ENCODE measurements around the gene SSNA1.

SSNA1 gene

GRCh38 chr9:137160054-137160425, 28.4 kb upstream of the SSNA1 start:
- DNase-seq (ENCODE audit: low spot score) (no peak), ATAC-seq (ENCODE audit: low read depth) (no peak)
- H3K4me3 ChIP-seq (ENCODE audit: severe bottlenecking), result no peak overlapping the region
- H3K27me3 ChIP-seq (ENCODE audit: insufficient read depth, poor library complexity, severe bottlenecking), result peaks cover 45% of the 10 kb centered on the region
- H3K27ac ChIP-seq (ENCODE audit: poor library complexity, severe bottlenecking), result no peak overlapping the region
- H3K9me3 ChIP-seq (ENCODE audit: severe bottlenecking), result no peaks in the 10 kb centered on the region
- H3K4me1 ChIP-seq (ENCODE audit: insufficient read depth, poor library complexity, severe bottlenecking), result no peaks in the 10 kb centered on the region
- TF ChIP-seq CTCF (IDR thresholded peaks at IDR 0.05; ENCODE audit: poor library complexity, severe bottlenecking), result no peak
- H3K36me3 ChIP-seq (ENCODE audit: low read depth), result no peaks in the 10 kb centered on the region

GRCh38 chr9:137160716-137161557, 27.5 kb upstream of the SSNA1 start:
- DNase-seq (ENCODE audit: low spot score) (no peak), ATAC-seq (ENCODE audit: low read depth) (no peak)
- no peaks in the 10 kb centered on the region for H3K9me3 ChIP-seq (ENCODE audit: severe bottlenecking)
- no peak for TF ChIP-seq CTCF (IDR thresholded peaks at IDR 0.05; ENCODE audit: poor library complexity, severe bottlenecking)
- no peak overlapping the region for H3K4me3 ChIP-seq (ENCODE audit: severe bottlenecking)
- H3K27me3 ChIP-seq (ENCODE audit: insufficient read depth, poor library complexity, severe bottlenecking), result peaks cover 53% of the 10 kb centered on the region
- no peak overlapping the region for H3K27ac ChIP-seq (ENCODE audit: poor library complexity, severe bottlenecking)
- no peaks in the 10 kb centered on the region for H3K36me3 ChIP-seq (ENCODE audit: low read depth)
- H3K4me1 ChIP-seq (ENCODE audit: insufficient read depth, poor library complexity, severe bottlenecking), result no peaks in the 10 kb centered on the region

GRCh38 chr9:137161558-137162486, 26.7 kb upstream of the SSNA1 start:
- no peak overlapping the region for H3K27ac ChIP-seq (ENCODE audit: poor library complexity, severe bottlenecking)
- no peak for TF ChIP-seq CTCF (IDR thresholded peaks at IDR 0.05; ENCODE audit: poor library complexity, severe bottlenecking)
- DNase-seq (ENCODE audit: low spot score) (no peak), ATAC-seq (ENCODE audit: low read depth) (peak; percentile 7; the same call in 1 of the 3 replicates)
- no peaks in the 10 kb centered on the region for H3K9me3 ChIP-seq (ENCODE audit: severe bottlenecking)
- H3K36me3 ChIP-seq (ENCODE audit: low read depth), result no peaks in the 10 kb centered on the region
- no peaks in the 10 kb centered on the region for H3K4me1 ChIP-seq (ENCODE audit: insufficient read depth, poor library complexity, severe bottlenecking)
- peaks cover 58% of the 10 kb centered on the region for H3K27me3 ChIP-seq (ENCODE audit: insufficient read depth, poor library complexity, severe bottlenecking)
- peak overlapping the region; percentile 12 for H3K4me3 ChIP-seq (ENCODE audit: severe bottlenecking)

GRCh38 chr9:137162505-137163364, 25.7 kb upstream of the SSNA1 start:
- DNase-seq (ENCODE audit: low spot score) (no peak), ATAC-seq (ENCODE audit: low read depth) (peak; percentile 35)
- H3K9me3 ChIP-seq (ENCODE audit: severe bottlenecking), result no peaks in the 10 kb centered on the region
- H3K4me3 ChIP-seq (ENCODE audit: severe bottlenecking), result peak overlapping the region; percentile 11
- no peaks in the 10 kb centered on the region for H3K36me3 ChIP-seq (ENCODE audit: low read depth)
- peak; percentile 28 for TF ChIP-seq CTCF (IDR thresholded peaks at IDR 0.05; ENCODE audit: poor library complexity, severe bottlenecking)
- peaks cover 67% of the 10 kb centered on the region for H3K27me3 ChIP-seq (ENCODE audit: insufficient read depth, poor library complexity, severe bottlenecking)
- H3K4me1 ChIP-seq (ENCODE audit: insufficient read depth, poor library complexity, severe bottlenecking), result no peaks in the 10 kb centered on the region
- no peak overlapping the region for H3K27ac ChIP-seq (ENCODE audit: poor library complexity, severe bottlenecking)
